NCI-H82 (cell line): Measurements from ENCODE around the gene FOXL3.
"Not testable (repeated sequence)": the region's sequence is repeated elsewhere in the genome, so short reads cannot be mapped to it uniquely, and the experiment has no call there.

Experiments used
- DNase-seq: peaks from one replicate; lab custom pipeline; 2025; lab: John Stamatoyannopoulos, UW

The FOXL3 gene

GRCh38 chr7:290554-291372, 793 bp downstream of the FOXL3 start:
- no peak for DNase-seq

GRCh38 chr7:291373-292092, 1.6 kb downstream of the FOXL3 start:
- no peak for DNase-seq

GRCh38 chr7:292226-292625, 2.3 kb downstream of the FOXL3 start:
- no peak for DNase-seq

DNA sequence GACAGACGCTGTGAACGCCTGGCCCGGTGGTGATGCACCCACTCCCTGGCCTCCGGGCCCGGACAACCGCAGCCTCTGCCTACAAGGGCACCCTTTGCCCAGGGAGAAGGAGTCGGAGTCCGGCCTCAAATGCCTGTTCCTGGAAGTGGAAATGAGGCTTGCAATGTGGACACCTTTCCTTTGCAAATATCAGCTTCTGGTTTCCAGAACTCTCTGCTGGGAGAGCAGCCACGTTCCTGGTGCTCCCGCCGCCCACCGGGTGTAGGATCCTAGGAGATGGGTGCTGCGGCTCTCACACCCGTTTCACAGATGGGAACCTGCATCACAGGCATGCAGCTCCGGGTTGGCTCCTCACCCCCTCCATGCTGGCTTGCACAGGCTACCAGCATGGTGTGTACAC, 2.9 kb downstream of the FOXL3 start:
- no peak for DNase-seq

DNA sequence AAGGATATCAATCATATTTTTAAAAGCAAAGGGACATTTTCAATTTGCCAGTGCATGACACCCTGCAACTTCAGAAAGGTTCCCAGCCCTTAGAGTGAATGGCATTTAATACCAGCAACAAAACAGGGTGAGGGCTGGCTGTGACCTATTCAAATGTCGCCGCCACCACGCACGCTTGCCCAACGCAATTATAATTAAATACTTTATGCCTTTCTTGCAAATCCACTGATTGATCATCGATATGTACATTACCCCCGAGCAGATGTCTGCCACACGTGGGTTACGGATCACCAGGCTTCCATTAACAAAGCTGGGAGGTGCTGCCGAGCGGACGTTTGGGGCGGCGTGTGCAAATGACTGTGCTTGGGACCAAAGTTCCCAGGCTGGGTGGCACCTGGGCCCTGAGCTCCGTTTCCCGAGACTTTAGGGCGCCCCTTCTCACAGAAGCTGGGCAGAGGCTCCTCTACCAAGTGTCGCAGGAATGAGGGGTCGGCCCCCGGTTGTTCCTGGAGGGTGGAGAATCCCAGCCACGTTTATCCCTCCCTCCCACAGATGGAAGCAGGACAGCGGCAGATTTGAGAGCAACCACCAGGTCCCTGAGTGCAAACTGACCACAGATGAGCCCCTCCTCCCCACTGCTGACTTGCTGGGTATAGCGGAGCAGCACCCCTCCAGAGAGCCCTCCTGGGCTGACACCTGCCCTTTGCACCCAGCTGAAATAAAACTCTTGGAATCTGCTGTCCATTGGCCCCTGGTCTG, 3.9 kb downstream of the FOXL3 start:
- DNase-seq, result no peak

GRCh38 chr7:294440-295154, 4.6 kb downstream of the FOXL3 start:
- DNase-seq, result no peak

DNA sequence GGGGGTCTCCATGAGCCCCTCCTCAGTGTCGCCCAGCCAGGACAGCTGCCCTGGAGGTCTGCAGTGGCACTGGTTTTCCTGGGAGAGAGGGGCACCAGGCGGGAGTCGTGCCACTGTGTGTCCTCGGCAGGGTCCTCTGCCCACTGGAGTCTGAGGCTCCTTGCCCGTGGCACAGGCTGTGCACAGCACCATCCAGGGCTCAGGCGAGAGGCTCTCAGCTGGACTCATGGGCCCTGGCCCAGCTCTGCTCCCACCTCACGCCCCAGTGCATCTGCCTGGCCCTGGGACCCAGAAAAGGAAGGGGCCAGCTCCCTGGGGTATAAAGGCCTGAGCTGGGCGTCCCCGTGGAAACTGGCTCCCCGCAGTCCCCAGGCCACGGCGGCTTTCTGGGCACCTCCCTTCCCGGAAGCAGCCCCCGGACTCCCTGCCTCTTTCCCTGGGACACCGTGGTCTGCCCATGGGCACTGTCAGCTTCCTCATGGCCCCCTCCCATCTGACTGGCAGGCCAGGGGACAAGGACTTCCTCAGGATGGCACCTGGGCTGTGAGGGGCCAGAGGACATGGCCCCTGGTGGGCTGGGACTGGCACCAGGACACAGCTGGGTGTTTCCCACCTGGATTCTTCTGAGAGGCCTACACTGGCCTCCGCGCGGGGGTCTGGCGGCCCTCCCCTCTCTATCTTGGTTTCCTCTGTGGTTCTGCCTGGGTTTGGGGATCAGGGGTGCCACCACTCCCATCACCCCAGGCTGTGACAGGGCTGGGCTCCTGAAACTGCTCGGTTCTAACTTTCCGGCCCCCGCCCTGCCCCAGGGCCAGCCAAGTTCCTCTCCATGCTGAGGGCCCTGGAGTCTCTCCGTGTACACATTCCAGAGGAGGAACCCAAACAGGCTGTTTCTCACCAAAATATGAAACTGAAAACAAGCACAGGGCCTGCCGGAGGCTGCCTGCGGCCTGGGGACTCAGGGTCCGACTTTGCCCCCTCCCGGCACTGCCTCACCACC, 5.5 kb downstream of the FOXL3 start:
- DNase-seq, result no peak

- no peak for DNase-seq
These were observed 6.5 kb downstream of the FOXL3 start for GRCh38 chr7:296373-296945.

GRCh38 chr7:297141-297540, 7.2 kb downstream of the FOXL3 start:
- DNase-seq, result not testable (repeated sequence)

- no peak for DNase-seq
These were observed 7.8 kb downstream of the FOXL3 start for GRCh38 chr7:297611-298374.

DNA sequence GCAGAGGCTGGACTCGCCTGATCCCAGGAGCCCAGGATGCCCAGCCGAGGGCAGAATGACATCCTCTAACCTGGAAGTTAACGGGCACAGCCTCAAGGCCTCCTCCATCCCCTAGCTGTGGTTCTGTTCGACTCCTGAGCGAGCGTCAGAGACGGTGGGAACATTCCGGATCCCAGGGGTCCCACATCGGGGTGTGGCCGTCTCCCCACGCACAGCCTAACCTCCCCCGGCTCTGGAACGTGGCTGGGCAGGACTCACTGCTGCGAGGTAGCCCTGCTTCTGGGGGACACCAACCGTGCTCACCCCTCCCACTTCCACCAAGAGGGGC, 8.4 kb downstream of the FOXL3 start:
- no peak for DNase-seq

DNA sequence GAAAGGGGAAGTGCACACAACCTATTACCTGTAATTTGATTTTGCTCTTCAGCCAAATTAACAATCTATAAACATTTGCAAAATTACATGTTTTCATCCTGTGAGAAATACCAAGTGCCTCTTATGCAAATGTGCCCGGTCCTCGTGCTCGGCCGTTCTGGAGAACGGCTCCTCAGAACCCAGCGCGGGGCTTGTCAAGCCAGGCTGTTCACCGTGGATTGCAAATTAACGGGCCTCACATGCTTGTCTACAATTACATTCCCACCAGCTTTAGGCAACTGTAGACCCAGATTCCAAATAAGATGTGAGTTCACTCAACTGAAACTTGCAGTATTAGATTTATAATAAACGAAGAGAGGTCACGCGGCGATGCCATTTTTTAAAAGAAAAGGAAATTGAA, 8.8 kb downstream of the FOXL3 start:
- no peak for DNase-seq

DNA sequence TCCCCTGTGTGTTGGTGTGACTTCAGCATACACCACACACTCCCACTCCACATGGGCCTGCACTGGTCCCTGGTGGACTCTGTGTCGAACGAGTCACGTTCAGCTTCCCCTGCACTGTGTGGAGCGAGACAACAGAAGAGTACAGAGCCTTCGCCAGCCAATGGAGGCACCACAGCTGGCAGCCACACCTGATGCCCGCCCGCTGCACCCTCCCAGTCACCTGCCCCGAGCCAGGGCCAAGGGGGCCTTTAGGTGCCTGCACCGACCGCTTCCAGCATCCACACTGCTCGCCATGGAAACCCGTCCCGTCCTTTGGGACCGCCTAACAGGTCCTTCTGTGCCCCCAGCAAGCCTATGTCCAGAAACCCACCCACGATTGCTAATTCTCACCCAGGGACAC, 9.2 kb downstream of the FOXL3 start:
- DNase-seq, result no peak

DNA sequence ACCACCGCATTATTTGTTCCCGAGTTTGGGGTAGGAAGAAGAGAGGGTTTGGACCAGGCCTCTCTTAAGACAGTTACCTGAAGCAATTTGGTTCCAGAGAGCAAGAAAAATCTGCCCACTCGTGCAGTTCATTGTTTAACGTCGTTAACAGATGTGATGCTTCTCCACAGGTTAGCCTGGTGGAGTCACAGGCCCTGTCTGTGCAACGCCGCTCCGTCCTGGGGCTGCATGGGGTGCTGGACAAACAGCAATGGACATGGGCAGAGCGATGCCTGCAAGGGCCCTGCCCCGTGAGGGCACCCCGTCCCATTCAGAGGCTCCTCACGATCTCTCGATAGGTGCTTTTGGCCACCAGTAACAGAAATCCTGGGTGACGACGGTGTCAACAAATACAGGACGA, 9.7 kb downstream of the FOXL3 start:
- DNase-seq, result no peak

DNA sequence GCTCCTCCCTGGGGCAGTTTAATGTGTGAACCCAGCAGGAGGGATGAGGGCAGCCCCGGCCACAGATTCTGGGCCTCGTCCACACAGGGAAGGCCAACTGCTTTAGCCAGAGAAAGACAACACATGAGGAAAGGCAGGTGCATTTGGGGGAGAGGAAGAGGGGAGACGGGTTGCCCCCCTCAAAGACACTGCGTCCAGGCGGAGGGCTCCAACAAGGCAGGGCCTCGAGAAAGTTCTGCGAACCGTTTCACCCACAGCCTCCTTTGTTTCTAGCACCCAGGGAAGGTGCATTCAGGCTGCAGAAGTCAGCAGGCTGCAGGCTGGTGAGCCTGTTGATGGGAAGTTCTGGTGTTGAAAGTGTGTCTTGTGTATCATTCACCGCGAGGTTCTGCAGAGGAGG, 10.1 kb downstream of the FOXL3 start:
- DNase-seq, result no peak

DNA sequence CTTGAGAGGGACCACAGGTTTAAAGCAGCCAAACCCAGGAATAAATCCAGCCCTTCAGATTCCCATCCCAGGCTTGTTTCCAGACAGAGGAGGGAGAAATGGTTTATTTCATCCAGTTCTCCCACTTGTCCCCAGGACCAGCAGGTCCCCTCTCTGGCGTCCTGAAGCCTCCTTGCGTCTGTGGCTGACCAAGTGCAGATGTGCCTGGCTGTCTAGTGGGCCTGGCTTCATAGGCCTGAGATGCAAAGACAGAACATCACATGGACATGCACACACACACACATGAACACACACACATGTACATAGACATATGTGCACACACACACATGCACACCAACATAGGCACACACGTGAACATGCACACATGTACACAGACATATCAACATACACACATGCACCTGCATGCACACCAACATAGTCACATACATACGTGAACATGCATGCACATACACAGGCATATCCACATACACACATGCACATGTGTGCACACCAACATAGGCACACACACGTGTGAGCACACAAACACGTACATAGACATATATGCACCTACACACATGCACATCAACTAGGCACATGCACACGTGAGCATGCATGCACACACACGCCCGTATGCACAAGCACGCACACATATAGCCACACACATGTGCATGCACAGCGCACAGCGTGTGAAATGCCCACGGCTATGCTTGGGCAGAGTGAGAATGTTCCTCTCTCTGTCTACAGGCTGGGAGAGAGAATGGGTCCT, 10.7 kb downstream of the FOXL3 start:
- DNase-seq, result no peak

DNA sequence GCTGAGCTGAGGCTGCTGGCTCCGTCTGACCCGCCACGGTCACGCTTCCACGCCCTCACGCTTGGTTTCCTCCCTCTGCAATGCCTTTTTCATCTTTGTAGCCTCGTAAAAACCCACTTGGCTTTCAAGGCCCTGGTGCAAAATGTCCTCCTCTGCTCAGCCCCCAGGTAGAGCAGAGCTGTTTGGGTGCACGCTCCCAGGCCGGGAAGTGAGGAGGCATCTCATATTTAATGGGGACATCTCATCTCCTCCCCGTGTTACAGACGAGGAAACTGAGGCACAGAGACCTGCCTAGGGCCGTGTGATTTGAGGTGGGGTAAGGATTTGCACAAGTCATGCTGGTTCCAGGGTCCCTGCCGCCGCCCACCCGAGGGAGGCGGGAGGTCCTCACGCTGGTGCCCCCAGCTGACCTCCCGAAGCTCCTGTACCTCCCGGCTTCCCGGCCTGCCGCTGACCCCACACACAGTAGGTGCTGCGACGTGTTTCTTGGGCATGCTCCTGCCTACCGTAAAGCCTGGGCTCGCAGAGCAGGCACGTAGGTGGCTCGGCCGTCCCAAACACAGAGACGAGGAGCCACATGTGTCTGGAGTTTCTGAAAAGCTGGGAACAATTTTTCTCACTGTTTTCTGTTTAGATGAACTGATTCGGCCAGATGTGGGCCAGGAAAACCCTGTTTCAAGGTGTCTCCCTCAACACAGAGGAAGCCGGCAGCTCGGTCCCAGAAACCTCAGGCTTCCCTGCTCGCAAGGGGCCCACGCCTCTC, 11.5 kb downstream of the FOXL3 start:
- no peak for DNase-seq
